ENCODE measurements around the gene SRMS.

SRMS gene

GRCh38 chr20:63551068-63551467 lies 3.5 kb upstream of the SRMS start:
- no peak for DNase-seq

GRCh38 chr20:63549679-63550282 lies 2.2 kb upstream of the SRMS start:
- DNase-seq = no peak

DNA sequence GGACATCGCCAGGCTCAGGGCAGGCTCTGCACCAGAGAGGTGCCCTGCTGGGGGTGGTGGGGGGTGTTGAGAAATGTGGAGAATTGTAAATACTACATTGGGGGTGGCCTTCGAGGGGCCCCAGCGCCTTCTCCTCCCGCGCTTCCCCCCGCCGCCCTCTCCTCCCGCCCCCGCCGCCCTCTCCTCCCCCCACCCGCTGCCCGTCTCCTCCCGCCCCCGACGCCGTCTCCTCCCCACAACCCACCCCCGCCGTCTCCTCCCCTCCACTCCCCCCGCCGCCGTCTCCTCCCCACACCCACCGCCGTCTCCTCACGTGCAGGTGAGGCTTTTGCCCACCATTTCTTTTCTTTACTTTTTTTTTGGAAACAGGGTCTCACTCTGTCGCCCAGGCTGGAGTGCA lies 1.5 kb upstream of the SRMS start:
- DNase-seq = no peak

- DNase-seq = no peak
Measured at GRCh38 chr20:63548542-63548941, 993 bp upstream of the SRMS start.

DNA sequence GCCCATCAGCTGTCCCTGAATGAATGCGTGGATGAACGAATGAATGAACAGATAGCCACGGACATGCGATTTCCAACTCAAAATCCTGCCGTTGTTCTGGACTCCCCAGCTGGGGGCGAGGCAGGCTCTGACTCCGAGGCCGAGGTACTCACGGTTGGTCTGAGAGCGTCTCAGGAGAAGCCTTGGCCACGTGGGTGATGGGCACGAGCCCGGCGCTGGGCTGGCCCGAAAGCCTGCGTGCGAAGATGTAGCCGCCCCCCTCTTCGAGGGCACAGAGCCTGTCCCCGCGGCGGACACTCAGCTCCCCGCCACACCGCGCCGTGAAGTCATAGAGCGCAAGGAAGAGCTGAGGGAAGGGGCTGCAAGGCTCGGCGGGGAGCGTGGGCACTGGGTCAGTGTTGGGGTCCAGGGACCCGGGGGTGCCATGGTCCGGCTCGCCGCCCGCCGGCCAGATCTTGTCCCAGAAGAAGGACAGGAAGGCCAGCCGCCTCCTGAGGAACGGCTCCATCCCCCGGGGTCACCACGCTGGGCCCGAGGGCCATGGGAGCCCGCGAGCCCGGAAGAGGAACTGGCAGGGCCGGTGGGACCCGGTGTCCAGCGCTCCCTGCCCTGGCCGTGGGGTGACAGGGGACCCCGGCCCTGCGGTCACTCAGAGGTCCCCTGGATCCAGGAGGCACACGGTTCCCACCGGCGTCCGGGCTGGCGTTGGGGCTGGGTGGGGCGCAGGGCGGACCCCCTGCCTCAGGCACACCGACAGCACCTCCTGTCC lies 409 bp downstream of the SRMS start:
- DNase-seq = no peak

GRCh38 chr20:63546256-63546955 lies 1.1 kb downstream of the SRMS start:
- DNase-seq = no peak

- DNase-seq = no peak
Measured at GRCh38 chr20:63545814-63546213, 1.7 kb downstream of the SRMS start.

DNA sequence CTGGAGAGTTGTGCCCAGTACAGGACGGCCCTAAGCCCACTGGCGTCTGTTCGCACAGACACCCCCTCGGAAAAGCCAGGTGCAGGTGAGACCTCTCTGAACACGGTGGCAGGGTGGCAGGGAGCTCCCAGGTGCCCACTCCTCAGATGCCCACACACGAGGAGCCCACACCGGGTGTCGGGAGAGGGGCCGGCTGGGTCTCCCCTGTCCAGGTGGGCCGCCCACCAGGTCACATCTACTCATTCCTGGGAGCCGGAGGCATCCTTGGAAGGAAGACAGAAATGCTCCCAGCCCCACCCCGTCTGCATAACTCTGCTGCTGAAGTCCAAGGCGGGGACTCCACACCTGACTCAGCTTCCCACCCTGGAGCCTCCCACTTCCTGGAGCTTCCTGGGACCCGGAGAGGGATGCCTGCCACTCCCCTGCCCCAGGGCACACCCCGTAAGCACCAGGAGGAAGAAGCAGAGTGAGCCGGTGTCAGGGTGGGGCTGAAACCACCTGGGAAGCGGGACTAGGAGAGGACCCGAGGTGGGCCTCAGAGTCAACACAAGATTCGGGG lies 2.5 kb downstream of the SRMS start:
- no peak for DNase-seq

DNA sequence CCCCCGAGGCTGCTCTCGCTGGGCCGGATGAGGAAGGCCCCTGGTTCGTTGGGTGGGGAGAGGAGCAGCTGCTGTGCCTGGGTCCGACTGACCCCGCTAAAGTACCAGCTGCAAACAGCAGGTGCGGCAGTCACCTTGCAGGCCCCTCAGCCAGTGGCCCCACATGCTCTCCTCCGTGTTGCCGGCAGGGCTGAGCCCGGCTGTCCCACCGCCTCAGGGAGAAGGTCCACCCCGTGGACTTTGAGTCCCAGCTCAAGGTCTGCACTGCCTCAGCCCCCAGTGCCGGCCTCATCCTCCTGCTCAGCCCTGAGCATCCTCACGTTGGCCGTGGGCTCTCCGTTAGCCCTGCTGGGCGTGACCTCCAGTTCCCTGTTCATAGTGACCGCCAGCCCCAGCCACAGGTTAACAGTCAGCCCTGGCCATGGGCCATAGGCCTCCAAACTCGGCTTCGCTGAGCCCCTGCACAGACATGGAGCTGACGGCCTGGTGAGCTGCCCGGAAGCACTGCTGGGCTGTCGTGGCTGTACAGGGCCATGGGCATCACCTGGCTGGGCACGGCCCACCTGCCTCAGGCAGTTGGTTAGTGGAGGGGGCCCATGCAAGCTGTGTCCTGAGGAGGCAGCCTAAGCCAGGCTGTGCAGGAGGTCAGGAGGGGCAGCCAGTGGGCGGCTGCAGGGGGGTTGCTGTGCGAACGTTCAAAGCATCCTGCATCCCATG lies 3.1 kb downstream of the SRMS start:
- DNase-seq = no peak

GRCh38 chr20:63543733-63544132 lies 3.8 kb downstream of the SRMS start:
- no peak for DNase-seq

DNA sequence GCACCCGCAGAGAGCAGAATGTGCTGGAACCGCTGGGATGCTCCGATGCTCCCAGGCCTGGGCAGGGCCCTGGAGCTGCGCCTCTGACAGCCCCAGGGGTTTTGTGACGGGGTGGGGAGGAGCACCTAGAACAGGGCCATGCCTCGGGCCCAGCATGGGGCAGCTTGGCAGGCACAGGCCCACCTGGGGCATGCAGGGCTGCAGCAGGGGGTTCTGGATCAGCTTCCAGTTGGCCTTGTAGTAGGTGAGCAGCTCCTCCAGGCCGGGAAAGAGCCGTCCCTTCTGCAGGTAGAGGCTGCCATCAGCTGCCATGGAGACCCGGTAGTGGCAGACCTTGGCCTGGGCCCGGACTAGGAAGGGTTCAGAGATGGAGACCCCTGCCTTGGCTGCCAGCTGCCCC lies 4.4 kb downstream of the SRMS start:
- DNase-seq = no peak

DNA sequence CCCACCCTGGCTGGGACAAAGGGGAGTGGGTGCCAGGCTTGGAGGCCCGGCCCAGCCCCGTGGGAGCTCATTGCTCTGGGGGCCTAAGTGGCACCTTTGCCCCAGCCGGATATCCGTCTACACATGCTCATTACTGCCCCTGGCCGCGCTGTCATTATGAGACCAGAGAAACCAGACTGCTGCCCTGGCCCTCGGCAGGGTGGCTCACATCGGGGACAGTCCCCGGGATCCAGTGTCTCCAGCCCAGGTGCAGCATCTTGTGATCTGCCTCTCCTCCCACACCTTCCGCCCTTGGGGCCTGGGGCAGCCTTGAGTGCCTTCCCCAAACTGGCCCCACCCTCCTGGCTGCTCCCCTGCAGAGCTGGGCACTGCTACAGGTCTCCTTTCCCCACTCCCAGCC lies 4.9 kb downstream of the SRMS start:
- no peak for DNase-seq

GRCh38 chr20:63542031-63542559 lies 5.5 kb downstream of the SRMS start:
- no peak for DNase-seq

- DNase-seq = no peak
Measured at GRCh38 chr20:63541371-63541770, 6.2 kb downstream of the SRMS start.

- DNase-seq = no peak
Measured at GRCh38 chr20:63540417-63541186, 6.9 kb downstream of the SRMS start.

GRCh38 chr20:63539441-63540370 lies 7.8 kb downstream of the SRMS start:
- no peak for DNase-seq

GRCh38 chr20:63539092-63539430 lies 8.5 kb downstream of the SRMS start:
- DNase-seq = no peak

GRCh38 chr20:63538204-63539091 lies 9.1 kb downstream of the SRMS start:
- DNase-seq = peak; percentile 70

- peak; percentile 97 for DNase-seq
Measured at GRCh38 chr20:63537525-63538203, 9.9 kb downstream of the SRMS start.
